Measurements from ENCODE around the gene TCFL5. TPM values are rescaled to one million over a fixed set of nuclear protein-coding genes. Genes with fewer than 3 reads are reported as not detected.

Gene TCFL5
- 8.2 TPM for total RNA-seq
- long read RNA-seq, transcript TCFL5-202 (6 exons, 2,456 nt), result major isoform, 5 of 28 reads
- long read RNA-seq, transcript TCFL5-201 (6 exons, 2,453 nt), result major isoform, 5 of 28 reads
- long read RNA-seq, partial matches to known transcripts, result 5 of 28 reads
- long read RNA-seq, other reads (novel, unspliced or antisense), result 13 of 28 reads

DNA sequence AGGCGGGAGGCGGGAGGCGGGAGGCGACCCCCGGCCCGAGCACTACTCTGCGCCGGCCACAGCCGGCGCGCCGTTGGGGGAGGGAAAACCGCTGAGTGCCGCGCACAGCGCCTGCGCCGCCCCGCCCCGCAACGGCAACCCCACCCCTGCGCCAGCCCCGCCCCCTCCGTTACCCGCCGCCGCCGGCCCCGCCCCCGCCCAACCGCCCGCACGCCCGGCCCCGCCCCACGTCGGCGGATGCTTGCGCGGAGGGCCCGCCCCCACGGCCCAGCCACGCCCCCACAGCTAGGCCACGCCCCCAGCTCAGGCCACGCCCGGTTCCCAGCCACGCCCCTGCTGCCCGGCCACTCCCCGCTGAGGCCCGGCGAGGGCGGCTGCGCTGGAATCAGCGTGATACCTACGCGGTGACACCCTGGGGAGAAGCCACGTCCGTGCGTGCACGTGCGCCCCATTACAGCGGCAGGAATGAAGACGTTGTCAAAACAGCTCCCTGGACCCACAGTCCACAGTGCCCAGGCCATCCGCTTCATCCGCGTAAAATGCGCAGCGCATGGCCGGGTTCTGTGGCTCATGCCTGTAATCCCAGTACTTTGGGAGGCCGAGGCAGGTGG is at the start of gene TCFL5:
Gene TCFL5, minus strand, starts transcription at position 97 of the 611 bp plus-strand sequence. CDS start 152 bp downstream, outside the sequence.
- peaks cover 14% of the 10 kb centered on the region for H3K4me1 ChIP-seq
- peak within 1 kb of the TSS; percentile 51 for H3K4me3 ChIP-seq
- peaks cover 4% of the 10 kb centered on the region for H3K36me3 ChIP-seq
- intact Hi-C loops (cut with DNase I), result no loop called here
- TF ChIP-seq, protein P1, sequence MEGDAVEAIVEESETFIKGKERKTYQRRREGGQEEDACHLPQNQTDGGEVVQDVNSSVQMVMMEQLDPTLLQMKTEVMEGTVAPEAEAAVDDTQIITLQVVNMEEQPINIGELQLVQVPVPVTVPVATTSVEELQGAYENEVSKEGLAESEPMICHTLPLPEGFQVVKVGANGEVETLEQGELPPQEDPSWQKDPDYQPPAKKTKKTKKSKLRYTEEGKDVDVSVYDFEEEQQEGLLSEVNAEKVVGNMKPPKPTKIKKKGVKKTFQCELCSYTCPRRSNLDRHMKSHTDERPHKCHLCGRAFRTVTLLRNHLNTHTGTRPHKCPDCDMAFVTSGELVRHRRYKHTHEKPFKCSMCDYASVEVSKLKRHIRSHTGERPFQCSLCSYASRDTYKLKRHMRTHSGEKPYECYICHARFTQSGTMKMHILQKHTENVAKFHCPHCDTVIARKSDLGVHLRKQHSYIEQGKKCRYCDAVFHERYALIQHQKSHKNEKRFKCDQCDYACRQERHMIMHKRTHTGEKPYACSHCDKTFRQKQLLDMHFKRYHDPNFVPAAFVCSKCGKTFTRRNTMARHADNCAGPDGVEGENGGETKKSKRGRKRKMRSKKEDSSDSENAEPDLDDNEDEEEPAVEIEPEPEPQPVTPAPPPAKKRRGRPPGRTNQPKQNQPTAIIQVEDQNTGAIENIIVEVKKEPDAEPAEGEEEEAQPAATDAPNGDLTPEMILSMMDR (IDR thresholded peaks at IDR 0.05), result no peak
- ATAC-seq (peak; percentile 99 to 100), DNase-seq (peak; percentile 92)
- H3K9me3 ChIP-seq, result no peaks in the 10 kb centered on the region
- H3K27me3 ChIP-seq (ENCODE audit: low read depth), result no peaks in the 10 kb centered on the region
- no peak within 1 kb of the TSS for H3K27ac ChIP-seq

DNA sequence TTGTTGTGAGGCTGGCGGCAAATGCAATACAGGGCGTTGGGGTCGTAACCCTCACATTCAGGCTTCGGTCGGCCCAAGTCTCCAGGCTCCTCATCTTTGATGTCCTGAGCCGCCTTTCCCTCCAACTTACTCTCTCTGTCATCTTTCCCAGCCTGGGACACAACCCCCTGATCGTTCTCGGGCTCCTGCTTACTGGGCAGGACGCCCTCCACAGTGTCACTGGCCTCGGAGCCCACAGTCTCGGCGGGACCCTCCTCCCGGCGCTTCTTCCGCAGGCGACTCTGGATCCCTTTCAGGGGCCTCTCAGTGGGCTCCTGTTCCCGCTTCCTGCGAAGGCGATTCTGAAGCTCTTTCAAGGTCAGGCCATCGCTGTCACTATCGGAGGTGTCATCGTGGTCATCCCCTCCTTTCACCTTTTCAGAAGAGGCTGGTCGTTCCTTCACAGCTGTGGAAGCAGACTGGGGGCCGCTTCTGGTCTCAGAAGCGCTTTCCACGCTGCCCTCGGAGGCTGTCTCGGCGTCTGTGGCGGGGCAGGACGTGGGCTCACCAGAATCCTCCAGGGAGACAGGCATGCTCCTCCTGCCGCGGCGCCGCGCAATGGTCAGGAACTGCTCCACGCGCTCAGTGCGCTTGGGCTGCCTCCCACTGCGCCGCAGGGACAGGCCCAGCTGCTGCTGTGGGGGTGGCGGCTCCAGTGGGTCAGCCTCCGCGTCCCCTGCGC is 49.3 kb upstream of the TCFL5 start:
- Histone ChIP-seq H3K27ac (no peak overlapping the region), H3K36me3 (peaks cover 83% of the 10 kb centered on the region)
- TF ChIP-seq, protein P1 (IDR thresholded peaks at IDR 0.05), result no peak

GRCh38 chr20:62910217-62910766 is 48.7 kb upstream of the TCFL5 start:
- DNase-seq (peak; percentile 8), ATAC-seq (no peak)
- peaks cover 89% of the 10 kb centered on the region for H3K36me3 ChIP-seq
- TF ChIP-seq, protein P1 (IDR thresholded peaks at IDR 0.05), result no peak
- H3K4me1 ChIP-seq, result peaks cover 26% of the 10 kb centered on the region
- no peak overlapping the region for H3K4me3 ChIP-seq
- no peak overlapping the region for H3K27ac ChIP-seq
- no peaks in the 10 kb centered on the region for H3K9me3 ChIP-seq
- H3K27me3 ChIP-seq (ENCODE audit: low read depth), result no peaks in the 10 kb centered on the region
- intact Hi-C loops (cut with DNase I), result no loop called here

More for the DNA sequence above, 49.3 kb upstream of the TCFL5 start:
- H3K4me3 ChIP-seq, result no peak overlapping the region
- intact Hi-C loops (cut with DNase I), result no loop called here
- H3K9me3 ChIP-seq, result no peaks in the 10 kb centered on the region
- H3K4me1 ChIP-seq, result peaks cover 32% of the 10 kb centered on the region
- DNase-seq (peak; percentile 23), ATAC-seq (no peak)
- no peaks in the 10 kb centered on the region for H3K27me3 ChIP-seq (ENCODE audit: low read depth)

DNA sequence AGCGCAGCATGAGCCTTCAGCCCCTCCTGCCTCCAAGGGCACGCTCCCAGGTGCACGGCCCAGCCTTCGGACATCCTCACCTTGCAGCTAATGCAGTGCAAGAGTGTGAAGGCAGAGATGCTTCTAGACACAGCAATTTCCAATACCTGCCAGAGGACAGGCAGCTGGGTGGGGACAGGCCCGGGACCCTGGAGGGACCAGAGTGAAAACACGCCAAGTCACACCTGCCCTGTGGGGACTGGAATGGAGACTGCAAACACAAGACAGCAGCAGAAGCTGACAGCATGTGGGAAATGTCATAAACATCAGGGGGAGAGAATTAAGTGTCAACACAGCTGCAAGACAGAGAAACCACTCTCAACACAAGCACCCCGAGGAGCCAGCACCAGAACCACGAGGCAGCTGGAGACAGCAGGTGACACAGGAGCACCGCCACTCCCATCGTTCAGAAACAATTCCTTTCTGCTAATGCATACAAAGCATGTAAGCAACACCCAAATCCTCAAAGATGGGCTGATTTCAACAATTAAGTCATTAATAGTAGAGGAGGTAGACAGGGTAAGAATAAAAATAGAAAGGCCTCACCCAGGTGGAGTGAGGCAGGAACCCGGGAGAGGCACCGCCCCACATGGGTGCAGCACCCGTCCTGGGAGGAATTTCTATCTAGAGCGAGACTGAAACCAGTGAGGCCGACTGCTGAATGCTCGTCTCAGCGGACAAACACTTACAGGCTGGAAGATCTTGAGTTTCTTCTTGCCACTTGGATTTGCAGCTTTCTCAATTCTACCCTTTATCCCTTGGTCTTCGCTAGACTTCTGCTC is 47.6 kb upstream of the TCFL5 start:
- DNase-seq (peak; percentile 25), ATAC-seq (no peak)
- no peak overlapping the region for H3K4me3 ChIP-seq
- no peak overlapping the region for H3K27ac ChIP-seq
- H3K9me3 ChIP-seq, result no peaks in the 10 kb centered on the region
- H3K27me3 ChIP-seq (ENCODE audit: low read depth), result no peaks in the 10 kb centered on the region
- peaks cover 15% of the 10 kb centered on the region for H3K4me1 ChIP-seq
- TF ChIP-seq, protein P1 (IDR thresholded peaks at IDR 0.05), result no peak
- peaks cover 100% of the 10 kb centered on the region for H3K36me3 ChIP-seq
- intact Hi-C loops (cut with DNase I), result no loop called here
